ENCODE results near the gene RIN1. TPM values are rescaled to one million over a fixed set of nuclear protein-coding genes. Genes with fewer than 3 reads are reported as not detected.

The RIN1 gene
- total RNA-seq, 4 donors from 2014 or later, result 0.98 to 3.7 (median 3.3) TPM

GRCh38 chr11:66293352-66293751, 42.9 kb downstream of the RIN1 start:
- TF ChIP-seq, protein P1, sequence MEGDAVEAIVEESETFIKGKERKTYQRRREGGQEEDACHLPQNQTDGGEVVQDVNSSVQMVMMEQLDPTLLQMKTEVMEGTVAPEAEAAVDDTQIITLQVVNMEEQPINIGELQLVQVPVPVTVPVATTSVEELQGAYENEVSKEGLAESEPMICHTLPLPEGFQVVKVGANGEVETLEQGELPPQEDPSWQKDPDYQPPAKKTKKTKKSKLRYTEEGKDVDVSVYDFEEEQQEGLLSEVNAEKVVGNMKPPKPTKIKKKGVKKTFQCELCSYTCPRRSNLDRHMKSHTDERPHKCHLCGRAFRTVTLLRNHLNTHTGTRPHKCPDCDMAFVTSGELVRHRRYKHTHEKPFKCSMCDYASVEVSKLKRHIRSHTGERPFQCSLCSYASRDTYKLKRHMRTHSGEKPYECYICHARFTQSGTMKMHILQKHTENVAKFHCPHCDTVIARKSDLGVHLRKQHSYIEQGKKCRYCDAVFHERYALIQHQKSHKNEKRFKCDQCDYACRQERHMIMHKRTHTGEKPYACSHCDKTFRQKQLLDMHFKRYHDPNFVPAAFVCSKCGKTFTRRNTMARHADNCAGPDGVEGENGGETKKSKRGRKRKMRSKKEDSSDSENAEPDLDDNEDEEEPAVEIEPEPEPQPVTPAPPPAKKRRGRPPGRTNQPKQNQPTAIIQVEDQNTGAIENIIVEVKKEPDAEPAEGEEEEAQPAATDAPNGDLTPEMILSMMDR (IDR thresholded peaks at IDR 0.05; ENCODE audit: low read depth), result no peak

GRCh38 chr11:66292543-66293332, 43.5 kb downstream of the RIN1 start:
- TF ChIP-seq, protein P1 (IDR thresholded peaks at IDR 0.05; ENCODE audit: low read depth), result no peak

DNA sequence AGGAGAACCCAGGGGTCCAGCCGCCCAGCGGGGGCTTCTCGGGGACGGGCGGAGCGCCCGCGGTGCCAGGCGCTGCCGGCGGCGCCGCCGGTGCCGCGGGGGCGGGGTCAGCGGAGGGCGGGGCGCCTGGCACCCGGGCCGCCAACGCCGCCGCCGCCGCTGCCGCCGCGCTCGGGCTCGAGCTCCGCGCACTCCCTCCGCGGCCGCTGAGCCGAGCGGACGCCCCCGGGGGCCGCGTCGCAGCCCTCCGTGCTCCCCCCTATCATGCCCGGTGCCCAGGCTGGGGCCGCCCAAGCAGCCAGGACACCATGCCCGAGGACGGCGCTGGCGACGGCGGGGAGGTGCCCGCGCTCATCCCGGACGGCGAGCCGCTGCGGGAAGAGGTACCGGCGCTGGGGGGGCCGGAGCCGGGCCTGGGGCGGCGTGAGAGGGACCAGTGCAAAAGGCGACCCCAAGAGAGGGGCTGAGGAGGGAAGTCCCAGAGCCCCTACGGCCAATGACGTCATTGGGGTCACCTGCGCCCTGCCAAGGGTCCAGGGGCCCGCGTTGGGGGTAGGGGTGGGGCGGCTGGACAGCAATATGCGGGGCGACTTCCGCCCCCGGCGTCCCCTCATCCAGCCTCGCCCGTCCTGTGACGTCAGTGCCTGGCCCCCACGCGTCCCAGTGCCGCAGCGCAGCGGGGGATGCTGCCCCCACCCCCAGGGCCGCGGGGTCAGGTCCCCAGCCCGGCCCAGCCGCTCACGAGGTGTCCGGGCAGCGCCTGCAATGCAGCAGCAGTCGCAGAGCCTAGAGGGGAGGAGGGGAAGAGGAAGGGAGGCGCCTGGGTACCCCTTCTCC, 44.3 kb downstream of the RIN1 start, which contains the start of gene TMEM151A:
Gene TMEM151A (plus strand): TSS at position 189 of the 837 bp plus-strand sequence. CDS start 120 bp downstream, at position 309.
- TF ChIP-seq, protein P1 (IDR thresholded peaks at IDR 0.05; ENCODE audit: low read depth), result no peak

DNA sequence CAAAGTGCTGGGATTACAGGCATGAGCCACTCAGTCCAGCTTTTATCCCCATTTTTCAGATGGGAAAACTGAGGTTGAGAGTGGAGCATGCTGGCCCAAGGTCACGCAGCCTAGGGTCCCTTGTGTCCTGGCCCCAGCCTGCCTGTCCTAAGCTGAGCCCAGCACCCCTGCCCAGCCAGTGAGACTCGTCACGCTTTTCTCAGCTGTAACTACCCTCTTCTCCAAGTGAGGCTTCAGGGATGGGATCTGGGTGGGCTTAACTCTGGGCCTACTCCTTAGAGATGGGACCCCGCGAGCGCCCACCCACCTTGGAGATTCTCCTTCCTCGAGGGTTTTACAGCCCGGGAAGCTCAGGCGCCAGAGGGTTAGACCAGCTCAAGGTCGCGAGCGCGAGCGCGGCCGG, 44.9 kb downstream of the RIN1 start:
- TF ChIP-seq, protein P1 (IDR thresholded peaks at IDR 0.05; ENCODE audit: low read depth), result no peak

GRCh38 chr11:66290330-66290621, 46.0 kb downstream of the RIN1 start:
- TF ChIP-seq, protein P1 (IDR thresholded peaks at IDR 0.05; ENCODE audit: low read depth), result no peak

GRCh38 chr11:66289548-66290329, 46.5 kb downstream of the RIN1 start:
- TF ChIP-seq, protein P1 (IDR thresholded peaks at IDR 0.05; ENCODE audit: low read depth), result no peak
